Peyer's patch (tissue), 4 donors: ENCODE measurements around the gene TM9SF4.

ENCODE experiments used
- CTCF ChIP-seq, 6 experiments: fragments of 450-650 bp in 4 of 6; fragments of 200-600 bp in 2 of 6; sonication (generic) in 1 of 6; IDR thresholded peaks; one replicate each; pipeline ENCODE4 v1.5.1; 2017 to 2019; ENCODE audit warnings: antibody characterized with exemption in 6 of 6, mild to moderate bottlenecking in 3 of 6, moderate library complexity in 1 of 6
- POLR2A ChIP-seq, 2 donors: fragments of 450-650 bp; IDR thresholded peaks; one replicate each; pipeline ENCODE4 v1.5.1; 2017; ENCODE audit warnings: antibody characterized with exemption in 2 of 2, mild to moderate bottlenecking in 2 of 2, moderate library complexity in 2 of 2

GRCh38 chr20:32204205-32205109 lies 94.9 kb downstream of the TM9SF4 start:
- TF ChIP-seq CTCF (IDR thresholded peaks at IDR 0.05): no peak
- peak in 1 of 2 donors; percentile 39 for TF ChIP-seq POLR2A (IDR thresholded peaks at IDR 0.05)
